NT2/D1 (cell line): ENCODE data around the gene TSPAN5.
"Not testable (repeated sequence)": the region's sequence is repeated elsewhere in the genome, so short reads cannot be mapped to it uniquely, and the experiment has no call there.

Experiments used
- DNase-seq: peaks from one replicate; pipeline ENCODE4 v3.0.0-alpha.2; 2011; ENCODE audit warnings: low read depth, low spot score
- H3K27me3 ChIP-seq: 2 replicates; pipeline ENCODE4 v1.6.0; 2011; ENCODE audit warnings: mild to moderate bottlenecking; ENCODE audit not compliant: insufficient read length, insufficient read depth
- H3K36me3 ChIP-seq: 2 replicates; pipeline ENCODE4 v1.6.1; 2011; ENCODE audit warnings: mild to moderate bottlenecking, low read length, mixed read lengths; ENCODE audit not compliant: insufficient read depth, insufficient read length
- H3K4me1 ChIP-seq: 2 replicates; pipeline ENCODE4 v1.5.1; 2011; ENCODE audit not compliant: insufficient read depth, insufficient read length
- H3K4me3 ChIP-seq: 2 replicates; pipeline ENCODE4 v1.5.1; 2011; ENCODE audit warnings: low read depth; ENCODE audit not compliant: insufficient read length
- H3K9ac ChIP-seq: 2 replicates; pipeline ENCODE4 v1.6.0; 2011; ENCODE audit warnings: low read depth; ENCODE audit not compliant: insufficient read length
- H3K9me3 ChIP-seq: 2 replicates; pipeline ENCODE4 v1.5.1; 2011; ENCODE audit warnings: mild to moderate bottlenecking, low read length; ENCODE audit not compliant: insufficient read depth
- SUZ12 ChIP-seq: IDR thresholded peaks from 2 replicates; pipeline ENCODE4 v1.6.1; 2011; ENCODE audit not compliant: insufficient read length, insufficient read depth; ENCODE audit errors: extremely low read depth
- YY1 ChIP-seq: IDR thresholded peaks from 2 replicates; pipeline ENCODE4 v1.6.1; 2011; ENCODE audit not compliant: insufficient read length, insufficient read depth
- ZNF274 ChIP-seq: IDR thresholded peaks from 2 replicates; pipeline ENCODE4 v1.6.1; 2011; ENCODE audit warnings: mild to moderate bottlenecking, low read depth, low read length

Gene TSPAN5

GRCh38 chr4:98544141-98544817 lies 114.1 kb downstream of the TSPAN5 start:
- Histone ChIP-seq H3K9me3 (no peaks in the 10 kb centered on the region), H3K9ac (no peak overlapping the region), H3K4me3 (no peak overlapping the region), H3K27me3 (no peaks in the 10 kb centered on the region), H3K36me3 (no peaks in the 10 kb centered on the region), H3K4me1 (no peaks in the 10 kb centered on the region)
- TF ChIP-seq ZNF274 (no peak), YY1 (no peak), SUZ12 (no peak)
- DNase-seq, result no peak

DNA sequence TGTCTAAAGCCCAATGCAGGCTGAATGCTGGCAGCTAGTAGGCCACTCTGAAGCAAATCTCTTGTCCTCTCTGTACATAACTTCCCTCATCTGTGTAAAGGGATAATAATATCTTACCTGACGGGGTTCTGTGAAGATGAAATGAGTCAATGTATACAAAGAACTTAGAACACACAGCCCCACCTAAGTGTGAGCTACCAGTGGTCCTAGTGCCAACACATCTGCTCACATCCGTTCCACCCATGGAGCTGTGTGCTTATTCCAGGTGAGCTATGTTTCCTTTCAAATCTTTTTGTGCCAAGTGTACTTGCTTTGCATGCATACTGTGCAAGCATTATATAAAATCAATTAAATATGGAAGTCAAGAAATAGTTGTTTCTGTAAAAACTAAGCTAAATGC lies 116.4 kb downstream of the TSPAN5 start:
- no peak for TF ChIP-seq YY1
- no peak for TF ChIP-seq ZNF274
- no peak for TF ChIP-seq SUZ12

DNA sequence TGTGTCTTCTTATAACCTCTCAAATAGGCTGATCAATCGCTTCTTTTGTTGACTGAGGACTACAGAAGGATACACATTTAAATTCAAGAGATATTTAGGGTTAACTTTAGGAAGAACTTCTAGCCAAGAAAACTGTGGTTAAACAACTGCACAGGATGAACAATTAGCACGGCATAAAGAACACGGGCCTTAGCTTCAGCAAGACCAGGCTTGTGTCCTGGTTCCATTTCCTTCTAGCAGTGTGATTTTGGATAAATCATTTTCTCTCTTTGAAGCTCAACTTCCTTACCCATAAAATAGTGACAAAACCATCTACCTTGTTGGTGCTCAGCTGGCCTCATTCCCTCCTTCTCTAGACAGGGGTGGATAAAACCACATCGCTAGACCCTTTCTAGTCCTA lies 117.6 kb downstream of the TSPAN5 start:
- H3K9ac ChIP-seq, result no peak overlapping the region
- TF ChIP-seq YY1, result no peak
- no peak for TF ChIP-seq ZNF274
- TF ChIP-seq SUZ12, result no peak
- no peaks in the 10 kb centered on the region for H3K36me3 ChIP-seq
- DNase-seq, result no peak
- no peaks in the 10 kb centered on the region for H3K9me3 ChIP-seq
- H3K27me3 ChIP-seq, result no peaks in the 10 kb centered on the region
- H3K4me1 ChIP-seq, result no peaks in the 10 kb centered on the region
- H3K4me3 ChIP-seq, result no peak overlapping the region

More for the DNA sequence above, 116.4 kb downstream of the TSPAN5 start:
- Histone ChIP-seq H3K4me3 (no peak overlapping the region), H3K9me3 (no peaks in the 10 kb centered on the region), H3K36me3 (no peaks in the 10 kb centered on the region), H3K4me1 (no peaks in the 10 kb centered on the region), H3K9ac (no peak overlapping the region), H3K27me3 (no peaks in the 10 kb centered on the region)
- DNase-seq, result no peak

- no peak for DNase-seq
- H3K9ac ChIP-seq, result no peak overlapping the region
- no peak overlapping the region for H3K4me3 ChIP-seq
- H3K4me1 ChIP-seq, result no peaks in the 10 kb centered on the region
- no peak for TF ChIP-seq YY1
- TF ChIP-seq SUZ12, result no peak
- TF ChIP-seq ZNF274, result no peak
- H3K36me3 ChIP-seq, result no peaks in the 10 kb centered on the region
- H3K27me3 ChIP-seq, result no peaks in the 10 kb centered on the region
- H3K9me3 ChIP-seq, result no peaks in the 10 kb centered on the region
Measured at GRCh38 chr4:98539741-98540140, 118.7 kb downstream of the TSPAN5 start.

GRCh38 chr4:98539299-98539698 lies 119.1 kb downstream of the TSPAN5 start:
- no peak for DNase-seq
- Histone ChIP-seq H3K4me3 (no peak overlapping the region), H3K27me3 (no peaks in the 10 kb centered on the region), H3K9ac (no peak overlapping the region), H3K4me1 (no peaks in the 10 kb centered on the region), H3K36me3 (no peaks in the 10 kb centered on the region), H3K9me3 (no peaks in the 10 kb centered on the region)
- TF ChIP-seq ZNF274, result no peak
- no peak for TF ChIP-seq SUZ12
- no peak for TF ChIP-seq YY1

- DNase-seq, result no peak
- Histone ChIP-seq H3K4me1 (no peaks in the 10 kb centered on the region), H3K27me3 (no peaks in the 10 kb centered on the region), H3K36me3 (no peaks in the 10 kb centered on the region), H3K9me3 (no peaks in the 10 kb centered on the region), H3K9ac (no peak overlapping the region), H3K4me3 (no peak overlapping the region)
- TF ChIP-seq YY1, result peak; percentile 15
- TF ChIP-seq SUZ12, result no peak
- TF ChIP-seq ZNF274, result no peak
Measured at GRCh38 chr4:98536631-98537030, 121.8 kb downstream of the TSPAN5 start.

- not testable (repeated sequence) for DNase-seq, H3K9me3 ChIP-seq, H3K36me3 ChIP-seq, H3K27me3 ChIP-seq, H3K9ac ChIP-seq, H3K4me1 ChIP-seq, H3K4me3 ChIP-seq
Measured at GRCh38 chr4:98534146-98534545, 124.3 kb downstream of the TSPAN5 start.

DNA sequence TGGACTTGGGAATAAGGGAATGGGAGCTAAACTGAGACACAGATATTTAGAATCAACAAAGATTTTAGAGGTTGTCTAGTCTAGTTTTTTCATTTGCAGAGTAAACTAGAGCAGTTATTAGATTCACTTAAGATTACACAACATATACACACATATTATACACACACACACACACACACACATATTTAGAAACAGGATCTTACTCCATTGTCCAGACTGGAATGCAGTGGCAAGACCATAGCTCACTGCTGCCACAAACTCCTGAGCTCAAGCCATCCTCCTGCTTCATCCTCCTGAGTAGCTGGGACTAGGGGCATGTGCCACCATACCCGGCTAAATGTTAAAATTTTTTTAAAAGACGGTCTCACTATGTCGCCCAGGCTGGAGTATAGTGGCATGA lies 127.8 kb downstream of the TSPAN5 start:
- H3K9ac ChIP-seq, result no peak overlapping the region
- H3K36me3 ChIP-seq, result no peaks in the 10 kb centered on the region
- no peak for DNase-seq
- no peaks in the 10 kb centered on the region for H3K9me3 ChIP-seq
- TF ChIP-seq SUZ12 (no peak), ZNF274 (no peak), YY1 (no peak)
- no peak overlapping the region for H3K4me3 ChIP-seq
- no peaks in the 10 kb centered on the region for H3K27me3 ChIP-seq
- no peaks in the 10 kb centered on the region for H3K4me1 ChIP-seq
